Activated CD8-positive, alpha-beta memory T cell treated with anti-CD3 and anti-CD28 coated beads for 48 hours (primary cell): ENCODE results near the gene APBB1.
A peak's percentile ranks its signal among the peaks of the same experiment; 100 is the strongest.

Source experiments
- DNase-seq, 3 experiments: peaks; one replicate each; pipeline ENCODE4 v3.0.0-alpha.2; 2020; ENCODE audit warnings: low read depth in 2 of 3, low spot score in 2 of 3

The APBB1 gene

GRCh38 chr11:6419009-6419631 is at the start of gene APBB1:
Gene APBB1, minus strand, starts transcription at chr11:6419094. Its CDS starts 7,747 bp downstream, at chr11:6411347.
- DNase-seq, result peak in 2 of 3 experiments; percentile 44 to 52

GRCh38 chr11:6459099-6459450 is 40.2 kb upstream of the APBB1 start:
- DNase-seq, result no peak

GRCh38 chr11:6458352-6459098 is 39.6 kb upstream of the APBB1 start:
- DNase-seq, result no peak

GRCh38 chr11:6457581-6458320 is 38.9 kb upstream of the APBB1 start:
- DNase-seq, result no peak

- no peak for DNase-seq
Measured at GRCh38 chr11:6456361-6457073, 37.6 kb upstream of the APBB1 start.

GRCh38 chr11:6455070-6455469 is 36.2 kb upstream of the APBB1 start:
- no peak for DNase-seq

- no peak for DNase-seq
Measured at GRCh38 chr11:6453152-6453551, 34.3 kb upstream of the APBB1 start.

GRCh38 chr11:6452219-6452618 is 33.3 kb upstream of the APBB1 start:
- DNase-seq, result no peak

GRCh38 chr11:6448574-6448973 is 29.7 kb upstream of the APBB1 start:
- no peak for DNase-seq

GRCh38 chr11:6443269-6444003 is 24.5 kb upstream of the APBB1 start:
- DNase-seq, result peak in 1 of 3 experiments; percentile 29

- no peak for DNase-seq
Measured at GRCh38 chr11:6442441-6442840, 23.5 kb upstream of the APBB1 start.

GRCh38 chr11:6440906-6441358 is 22.0 kb upstream of the APBB1 start, which contains the start of gene HPX:
Gene HPX, minus strand, starts transcription at chr11:6440987. Its CDS starts 24 bp downstream, at chr11:6440963.
- DNase-seq, result no peak

- DNase-seq, result no peak
Measured at GRCh38 chr11:6438979-6439571, 20.2 kb upstream of the APBB1 start.

GRCh38 chr11:6437993-6438392 is 19.1 kb upstream of the APBB1 start:
- DNase-seq, result no peak

GRCh38 chr11:6437423-6437822 is 18.5 kb upstream of the APBB1 start:
- no peak for DNase-seq

- DNase-seq, result no peak
Measured at GRCh38 chr11:6433998-6434660, 15.2 kb upstream of the APBB1 start.

- DNase-seq, result no peak
Measured at GRCh38 chr11:6431861-6432260, 13.0 kb upstream of the APBB1 start.

GRCh38 chr11:6427516-6427915 is 8.6 kb upstream of the APBB1 start:
- no peak for DNase-seq

GRCh38 chr11:6420677-6421076 is 1.8 kb upstream of the APBB1 start:
- no peak for DNase-seq

GRCh38 chr11:6418557-6419008 is 311 bp downstream of the APBB1 start:
- DNase-seq, result no peak
